NCI-H1694 (cell line): ENCODE measurements around the gene CCDC61.
A peak's percentile ranks its signal among the peaks of the same experiment; 100 is the strongest.

ENCODE experiments used
- DNase-seq: peaks from one replicate; lab custom pipeline; 2025; lab: John Stamatoyannopoulos, UW

Gene CCDC61

DNA sequence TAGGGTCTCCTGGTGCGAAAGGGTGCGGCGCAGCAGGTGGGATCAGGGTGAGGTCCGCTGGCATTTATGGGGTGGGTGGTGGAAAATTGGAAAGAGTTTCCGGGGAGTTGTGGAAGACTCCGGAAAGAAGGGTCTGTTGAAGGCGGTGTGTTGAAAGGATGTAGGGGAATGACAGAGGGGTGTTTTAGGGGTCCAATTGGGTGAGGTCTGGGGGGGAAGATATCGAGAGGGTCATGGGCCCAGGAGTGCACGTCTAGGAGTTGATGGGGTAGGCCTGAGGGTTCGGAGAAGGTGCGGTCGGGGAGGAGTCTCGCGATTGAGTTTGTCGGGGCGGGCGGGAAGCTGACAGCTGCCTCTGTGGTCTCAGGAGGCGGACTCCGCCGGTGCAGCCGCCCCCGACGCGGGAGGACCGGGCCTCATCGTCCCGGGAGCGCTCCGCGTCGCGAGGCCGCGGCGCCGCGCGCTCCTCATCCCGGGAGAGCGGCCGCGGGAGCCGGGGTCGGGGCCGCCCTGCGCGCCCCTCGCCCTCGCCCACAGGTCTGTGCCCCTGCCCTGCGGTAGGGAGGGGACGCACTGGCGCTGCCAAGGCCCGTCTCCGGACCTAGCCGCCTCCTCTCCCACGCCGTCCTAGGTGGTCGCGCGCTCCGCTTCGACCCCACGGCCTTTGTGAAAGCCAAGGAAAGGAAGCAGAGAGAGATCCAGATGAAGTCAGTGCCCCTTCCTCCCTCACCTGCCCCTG lies 20.6 kb downstream of the CCDC61 start:
- no peak for DNase-seq

DNA sequence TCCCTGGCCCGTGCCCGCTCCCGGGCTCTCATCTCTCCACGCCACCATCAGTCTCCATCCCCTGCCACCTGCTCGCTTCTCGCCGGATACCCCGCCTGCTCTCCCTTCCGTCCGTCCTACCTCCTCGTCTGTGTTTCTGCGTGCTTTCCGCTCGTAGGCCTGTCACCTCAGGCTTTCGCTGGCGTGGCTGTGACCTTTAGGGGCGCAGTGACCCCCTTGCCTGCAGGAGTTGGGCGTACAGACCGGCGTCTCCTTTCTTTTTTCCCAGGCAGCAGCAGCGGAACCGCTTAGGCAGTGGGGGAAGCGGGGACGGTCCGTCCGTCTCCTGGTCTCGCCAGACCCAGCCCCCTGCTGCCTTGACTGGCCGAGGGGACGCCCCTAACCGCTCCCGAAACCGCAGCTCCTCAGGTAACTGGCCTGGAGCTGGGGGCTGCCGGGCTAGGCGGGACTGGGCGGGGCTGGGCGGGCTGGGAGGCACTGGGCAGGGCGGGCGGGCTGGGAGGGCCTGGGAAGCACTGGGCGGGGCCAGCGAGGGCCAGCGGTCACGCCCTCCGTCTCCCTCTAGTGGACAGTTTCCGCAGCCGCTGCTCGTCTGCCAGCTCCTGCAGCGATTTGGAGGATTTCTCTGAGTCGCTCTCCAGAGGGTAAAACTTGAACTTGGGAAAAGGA lies 21.3 kb downstream of the CCDC61 start:
- DNase-seq, result peak; percentile 83

DNA sequence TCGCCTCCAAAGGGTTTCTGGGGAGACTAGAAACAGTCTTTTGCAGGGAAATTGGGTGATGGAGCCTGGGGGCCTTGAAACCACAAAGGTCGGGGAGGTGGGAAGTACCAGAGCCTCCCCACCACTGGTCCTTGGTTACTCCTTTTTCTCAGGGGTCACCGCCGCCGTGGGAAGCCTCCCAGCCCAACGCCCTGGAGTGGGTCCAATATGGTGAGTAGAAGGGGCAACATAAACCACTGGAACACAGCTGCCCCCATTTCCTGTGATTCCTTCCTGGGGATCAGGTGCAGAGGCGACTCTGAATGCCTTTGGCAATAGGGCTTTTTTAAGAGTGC lies 21.8 kb downstream of the CCDC61 start:
- no peak for DNase-seq

DNA sequence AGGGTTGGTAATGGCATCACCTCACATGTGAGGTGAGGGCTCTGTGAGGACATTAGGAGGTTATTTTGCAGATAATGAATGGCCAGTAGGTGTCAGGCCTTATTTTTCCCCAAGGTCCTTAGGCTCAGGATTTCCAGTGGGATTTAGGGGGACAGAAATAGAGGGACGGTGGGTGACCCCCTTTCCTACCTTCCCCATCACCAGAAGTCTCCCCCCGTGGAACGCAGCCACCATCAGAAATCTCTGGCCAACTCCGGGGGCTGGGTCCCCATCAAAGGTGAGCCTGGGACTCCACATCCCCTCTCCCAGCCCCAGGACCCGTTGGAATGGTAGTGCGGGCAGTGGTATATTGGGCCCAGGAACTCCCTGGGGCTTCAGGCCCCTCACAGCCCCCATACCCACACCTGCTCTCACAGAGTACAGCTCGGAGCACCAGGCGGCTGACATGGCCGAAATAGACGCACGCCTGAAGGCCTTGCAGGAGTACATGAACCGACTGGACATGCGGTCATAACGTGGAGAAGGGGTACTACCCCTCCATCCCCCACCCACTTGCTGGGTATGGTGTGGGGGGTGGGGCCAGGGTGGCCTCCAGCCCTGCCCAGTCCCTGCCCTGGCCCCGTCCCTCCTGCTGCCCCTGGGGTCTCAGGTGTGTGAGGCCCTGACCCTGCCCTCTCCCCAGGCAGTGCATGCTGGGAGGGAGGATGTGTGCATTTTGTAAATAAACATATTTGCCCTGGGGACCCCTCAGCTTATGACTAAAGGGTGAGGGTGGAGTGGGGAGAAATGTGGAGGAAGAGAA lies 22.8 kb downstream of the CCDC61 start:
- no peak for DNase-seq

DNA sequence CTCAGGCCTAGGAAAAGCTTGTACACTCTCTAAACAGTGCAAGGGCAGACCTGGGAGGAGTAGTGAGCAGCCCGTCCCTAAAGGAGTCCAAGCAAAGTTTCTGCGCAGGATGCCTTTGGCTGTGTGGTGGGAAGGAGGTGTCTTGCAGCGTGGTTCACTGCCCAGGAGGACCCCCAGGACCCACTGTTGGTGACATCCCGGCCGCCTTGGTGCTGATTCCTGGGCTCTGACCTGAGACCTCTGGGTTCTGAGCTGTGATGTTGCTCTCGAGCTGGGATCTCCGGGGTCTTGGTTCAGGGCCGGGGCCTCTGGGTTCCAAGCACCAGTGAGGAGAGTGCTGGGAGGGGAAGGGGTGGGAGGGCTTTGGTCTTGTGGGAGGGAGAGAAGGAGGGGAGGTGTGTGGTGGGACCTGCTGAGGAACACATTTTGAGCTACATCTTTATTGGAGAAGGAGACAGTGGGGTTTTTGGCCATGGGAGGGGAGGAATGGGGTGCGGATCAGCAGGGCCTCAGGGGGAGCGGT lies 23.5 kb downstream of the CCDC61 start:
- DNase-seq, result no peak

DNA sequence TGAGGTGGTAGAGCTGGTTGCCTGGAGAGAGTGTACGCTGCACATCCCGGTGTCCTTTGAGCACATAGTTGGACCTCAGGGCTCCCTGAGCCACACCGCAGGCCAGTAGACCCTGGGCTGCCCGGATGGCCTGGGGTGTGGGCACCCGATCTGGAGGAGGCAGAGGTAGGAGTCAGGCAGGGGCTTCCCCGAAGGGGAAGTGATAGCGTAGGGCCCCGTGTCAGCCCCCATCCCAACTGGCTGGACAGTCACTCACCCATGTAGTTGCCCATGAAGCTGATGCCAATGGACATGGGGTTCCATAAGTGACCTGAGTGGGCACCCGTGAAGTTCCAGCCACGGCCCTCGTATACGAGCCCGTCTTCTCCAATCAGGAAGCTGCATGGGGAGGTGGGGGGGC lies 24.0 kb downstream of the CCDC61 start:
- no peak for DNase-seq

DNA sequence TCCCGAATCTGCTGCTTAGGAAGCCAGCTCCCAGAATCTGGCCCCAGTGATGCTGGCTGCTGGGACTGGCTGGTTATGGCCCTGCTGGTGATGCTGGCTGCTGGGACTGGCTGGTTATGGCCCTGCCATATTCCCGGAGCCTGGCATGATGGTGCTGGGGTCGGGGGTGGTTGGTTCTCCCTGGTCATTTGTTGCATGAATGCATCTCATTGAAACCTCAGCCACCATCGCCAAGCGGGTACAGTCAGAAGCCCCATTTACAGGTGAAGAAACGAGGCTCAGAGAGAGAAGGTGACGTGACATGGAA lies 25.5 kb downstream of the CCDC61 start:
- DNase-seq, result no peak

DNA sequence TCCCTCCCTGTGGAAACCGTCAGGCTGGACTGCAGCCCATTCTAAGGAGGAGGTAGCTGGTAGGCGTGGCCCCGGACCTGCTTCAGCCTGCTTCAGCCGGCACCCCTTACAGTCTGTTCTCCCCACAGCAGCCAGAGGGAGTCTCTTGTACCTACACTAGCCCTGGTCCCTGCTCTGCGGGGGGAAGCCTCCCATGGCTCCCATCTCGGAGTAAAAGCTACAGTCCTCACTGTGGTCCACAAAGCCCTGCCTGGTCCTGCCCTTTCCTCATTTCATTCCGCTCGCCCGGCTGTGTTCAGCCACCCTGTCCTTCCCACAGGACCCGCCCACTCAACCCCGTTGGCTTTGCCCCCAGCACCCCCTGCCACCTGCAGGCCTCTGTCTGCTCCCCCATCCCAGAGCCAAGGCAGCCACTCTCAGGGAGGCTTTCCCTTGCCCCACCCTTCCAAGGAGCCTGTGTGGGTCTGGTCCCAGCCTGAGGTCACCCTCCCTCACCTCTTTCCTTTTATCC lies 26.3 kb downstream of the CCDC61 start:
- no peak for DNase-seq

DNA sequence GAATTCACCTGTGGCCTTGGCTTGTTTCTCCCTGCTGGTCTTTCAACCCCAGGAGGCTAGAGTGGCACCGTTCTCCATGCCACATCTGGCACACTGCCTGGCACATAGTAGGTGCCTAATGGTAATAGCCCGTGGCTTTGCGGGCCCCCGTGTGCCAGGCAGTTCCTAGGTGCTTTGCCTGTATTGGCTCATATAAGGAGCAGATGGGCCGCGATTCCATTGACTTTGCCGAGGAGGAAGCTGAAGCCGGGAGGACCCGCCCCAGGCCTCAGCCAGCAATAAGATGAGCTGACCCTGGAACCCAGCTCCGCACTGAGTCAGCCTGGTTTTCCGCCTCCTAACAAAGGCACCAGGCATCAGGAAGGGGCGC lies 26.8 kb downstream of the CCDC61 start:
- no peak for DNase-seq

DNA sequence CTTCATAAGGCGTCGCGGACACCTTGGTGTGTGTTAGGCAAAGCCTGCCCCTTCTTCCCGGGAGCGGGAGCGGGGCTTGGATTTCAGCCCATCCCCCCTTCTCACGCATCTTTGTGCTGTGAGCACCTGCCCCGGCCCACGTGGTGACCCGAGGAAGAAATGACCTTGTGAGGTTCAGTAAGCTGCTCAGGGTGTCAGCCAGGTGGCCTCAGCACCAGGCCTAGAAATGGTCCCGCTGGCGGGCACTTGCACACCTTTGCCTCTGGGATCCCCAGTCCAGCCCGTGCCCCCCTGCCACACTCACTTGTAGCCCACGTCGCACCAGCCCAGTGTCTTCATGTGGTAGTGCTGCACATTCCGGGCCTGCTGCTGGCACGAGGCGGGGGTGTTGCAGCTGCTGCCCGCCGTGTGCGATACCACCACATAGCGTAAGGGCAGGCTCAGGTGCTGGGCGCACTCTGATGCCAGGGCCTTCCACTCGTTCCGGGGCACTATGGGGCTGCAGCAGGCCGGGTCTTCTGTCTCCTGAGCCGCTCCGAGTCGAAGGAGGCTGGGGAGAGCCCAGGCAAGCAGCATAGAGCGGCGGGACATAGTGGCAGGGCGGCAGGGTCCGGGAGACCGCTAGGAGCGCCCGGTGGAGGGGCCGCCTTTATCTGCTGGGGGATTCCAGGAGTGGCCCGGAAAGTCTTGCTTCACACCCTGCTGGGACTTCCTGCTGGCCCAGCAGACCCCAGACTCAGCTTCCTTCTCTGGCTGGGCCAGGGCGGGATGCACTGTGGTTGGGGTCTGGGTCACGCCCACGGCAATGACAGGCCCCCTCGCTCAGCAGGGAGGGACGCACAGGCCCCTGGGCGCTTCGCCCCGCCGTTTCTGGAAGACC lies 27.4 kb downstream of the CCDC61 start, which contains the start of gene PGLYRP1:
Gene PGLYRP1, minus strand, starts transcription at position 623 of the 880 bp plus-strand sequence. Its CDS starts 32 bp downstream, at position 591.
- DNase-seq, result no peak

DNA sequence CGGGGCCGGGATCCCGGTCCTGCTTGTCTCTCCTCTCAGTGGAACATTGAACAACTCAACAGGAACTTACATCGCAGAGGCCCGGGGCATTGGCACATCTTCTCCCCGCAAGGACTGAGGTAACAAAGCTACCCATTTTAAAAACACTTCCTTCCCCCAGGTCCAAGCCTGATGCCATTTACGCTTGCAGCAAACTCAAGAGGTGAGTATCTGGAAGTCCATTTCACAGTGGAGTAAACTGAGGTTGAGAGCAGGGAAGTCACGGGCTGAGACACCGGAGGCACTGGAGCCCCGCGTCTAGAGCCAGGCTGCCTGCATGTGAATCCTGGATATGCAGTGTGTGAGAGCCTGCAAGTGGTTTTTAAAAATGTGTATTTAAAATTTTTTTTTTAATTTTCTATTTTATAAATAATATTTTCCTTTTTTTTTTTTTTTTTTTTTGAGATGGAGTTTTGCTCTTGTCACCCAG lies 28.1 kb downstream of the CCDC61 start:
- DNase-seq, result no peak

DNA sequence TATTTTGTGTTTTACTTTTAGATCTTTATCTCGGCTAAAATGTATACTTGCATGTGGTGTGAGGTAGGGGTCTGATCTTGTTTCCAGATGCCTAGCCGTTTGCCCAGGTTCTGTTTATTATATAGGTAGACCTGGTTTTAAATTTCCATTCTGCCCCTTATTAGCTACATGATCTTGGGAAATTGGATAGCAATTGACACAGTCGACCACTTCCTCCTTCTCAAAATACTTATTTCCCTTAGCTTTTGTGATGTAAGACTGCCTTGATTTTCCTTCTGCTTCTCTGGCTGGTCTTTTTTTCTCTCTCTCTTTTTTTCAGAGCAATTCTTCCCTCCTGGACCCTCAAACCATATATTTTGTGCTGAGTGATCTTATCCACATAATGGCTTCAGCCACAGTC lies 30.6 kb downstream of the CCDC61 start:
- no peak for DNase-seq

DNA sequence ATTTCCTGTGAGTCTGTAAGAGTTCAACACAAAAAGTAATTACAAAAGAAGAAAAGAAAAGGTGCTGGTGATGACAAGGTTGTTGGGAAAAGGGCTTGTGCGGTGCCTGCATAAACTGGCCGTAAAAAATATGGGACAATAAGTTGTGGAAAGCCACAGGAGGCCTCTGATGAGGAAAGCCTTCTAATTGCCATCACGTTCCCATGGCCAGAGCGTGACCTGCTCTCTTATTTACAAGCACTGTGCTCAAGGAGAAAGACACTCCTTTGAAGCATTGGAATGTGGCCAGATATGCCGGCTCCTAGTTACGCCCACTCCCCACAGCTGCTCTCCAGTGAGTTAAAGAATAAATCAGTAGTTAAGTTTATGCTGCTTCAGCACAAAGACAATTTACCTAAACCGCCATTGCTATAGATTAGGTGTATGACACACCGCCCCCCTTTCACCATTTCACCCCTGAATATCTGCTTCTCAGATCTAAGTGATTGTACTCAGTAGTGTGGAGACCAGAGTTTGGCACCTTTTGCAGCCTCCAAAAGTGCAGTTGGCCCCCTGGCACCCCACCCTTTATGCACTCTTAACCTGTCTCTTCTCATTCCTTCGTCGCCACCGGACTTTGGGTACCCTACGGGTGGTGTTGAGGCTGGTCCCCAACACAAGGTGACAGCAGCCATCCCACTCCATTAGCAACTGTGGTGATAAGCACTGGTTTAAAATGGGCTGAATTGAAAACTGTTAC lies 35.7 kb downstream of the CCDC61 start:
- DNase-seq, result no peak

DNA sequence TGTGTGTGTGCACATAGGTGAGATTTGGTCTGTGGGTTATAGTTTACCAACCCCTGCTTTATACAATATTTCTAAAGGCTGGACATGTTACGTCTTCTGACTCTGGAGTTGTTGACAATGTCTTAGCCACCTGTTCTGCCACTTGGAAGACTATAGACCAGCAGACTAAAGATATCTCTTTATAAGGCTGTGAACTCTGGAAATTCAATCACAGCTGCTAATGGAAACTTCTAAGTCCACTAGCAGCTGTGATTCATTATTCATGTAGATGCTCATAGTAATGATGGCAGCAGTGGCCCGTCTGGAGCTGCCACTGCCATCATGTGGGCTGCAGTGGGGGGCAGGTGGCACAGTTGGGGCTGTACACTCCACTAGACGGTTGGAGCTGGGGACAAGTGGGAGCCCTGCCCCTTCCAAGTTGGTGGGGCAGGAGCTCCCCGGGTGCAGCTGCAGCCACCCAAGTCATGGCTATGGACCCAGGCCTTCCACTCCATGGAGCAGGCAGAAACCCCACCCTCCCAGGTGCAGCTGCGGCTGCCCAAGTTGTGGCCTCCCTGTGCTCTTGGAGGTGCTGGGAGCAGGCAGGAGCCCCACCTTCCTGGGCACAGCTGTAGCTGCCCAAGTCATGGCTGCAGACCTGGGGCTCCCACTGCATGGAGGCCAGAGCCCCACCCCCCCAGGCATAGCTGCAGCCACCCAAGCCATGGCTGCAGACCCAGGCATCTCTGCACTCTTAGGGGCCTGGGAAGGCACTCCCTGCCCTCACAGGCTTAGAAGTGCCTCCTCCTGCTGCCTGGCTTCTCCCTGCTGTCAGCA lies 36.7 kb downstream of the CCDC61 start:
- no peak for DNase-seq

DNA sequence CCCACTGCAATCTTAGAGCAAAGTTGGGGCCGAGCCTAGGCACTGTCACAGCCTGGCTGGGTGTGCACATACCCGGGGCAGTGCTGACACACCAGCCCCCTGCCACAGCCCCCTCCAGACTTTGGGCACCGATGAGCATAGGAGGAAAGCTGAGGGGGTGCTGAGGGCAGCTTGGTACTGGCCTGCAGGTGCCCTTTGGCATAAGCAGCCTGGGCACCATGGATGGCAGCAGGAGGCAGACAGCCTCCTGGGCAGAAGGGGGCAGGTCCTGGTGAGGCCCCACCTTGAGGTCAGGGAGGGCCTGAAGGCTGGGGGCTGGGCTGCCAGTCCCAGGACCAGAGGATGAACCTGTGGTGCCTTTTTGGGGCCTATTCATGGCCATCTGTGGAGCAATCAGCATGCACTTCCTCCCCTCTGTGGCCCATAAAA lies 37.3 kb downstream of the CCDC61 start:
- DNase-seq, result no peak

DNA sequence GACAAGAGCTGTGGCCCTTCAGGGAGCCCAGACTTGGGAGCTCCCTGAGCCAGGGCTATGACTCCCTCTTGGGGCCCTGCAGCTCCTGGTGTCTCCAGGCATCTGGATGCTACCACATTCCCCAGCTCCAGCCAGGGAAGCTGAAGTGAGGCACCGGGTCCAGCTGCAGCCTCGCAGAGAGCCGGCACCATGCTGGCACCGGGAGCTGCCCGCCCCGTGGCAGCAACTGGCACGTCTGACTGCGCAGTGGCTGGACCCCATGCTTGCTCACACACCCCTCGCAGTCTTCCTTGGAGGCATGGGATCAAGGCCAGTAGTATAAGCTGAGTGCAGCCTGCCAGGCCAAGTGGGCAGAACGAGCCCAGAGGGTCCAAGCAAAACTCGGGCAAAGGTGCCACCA lies 38.1 kb downstream of the CCDC61 start:
- no peak for DNase-seq

DNA sequence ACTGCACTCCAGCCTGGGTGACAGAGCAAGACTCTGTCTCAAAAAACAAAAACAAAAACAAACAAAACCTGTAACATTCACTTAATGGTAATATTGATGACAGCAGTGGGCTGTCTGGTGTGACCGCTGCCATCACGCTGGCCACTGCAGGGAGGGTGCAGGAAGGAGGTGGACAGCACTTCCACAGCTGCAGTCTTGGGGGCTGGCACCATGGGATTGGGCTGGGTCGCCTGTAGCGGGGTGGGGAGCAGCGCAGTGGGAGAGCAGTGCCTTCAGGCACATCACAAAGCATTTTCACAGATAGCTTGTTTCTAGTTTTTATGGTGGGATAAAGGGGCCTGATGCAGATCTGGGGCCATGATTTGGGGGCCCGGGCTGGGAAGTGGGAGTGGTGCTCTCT lies 40.3 kb downstream of the CCDC61 start:
- no peak for DNase-seq

DNA sequence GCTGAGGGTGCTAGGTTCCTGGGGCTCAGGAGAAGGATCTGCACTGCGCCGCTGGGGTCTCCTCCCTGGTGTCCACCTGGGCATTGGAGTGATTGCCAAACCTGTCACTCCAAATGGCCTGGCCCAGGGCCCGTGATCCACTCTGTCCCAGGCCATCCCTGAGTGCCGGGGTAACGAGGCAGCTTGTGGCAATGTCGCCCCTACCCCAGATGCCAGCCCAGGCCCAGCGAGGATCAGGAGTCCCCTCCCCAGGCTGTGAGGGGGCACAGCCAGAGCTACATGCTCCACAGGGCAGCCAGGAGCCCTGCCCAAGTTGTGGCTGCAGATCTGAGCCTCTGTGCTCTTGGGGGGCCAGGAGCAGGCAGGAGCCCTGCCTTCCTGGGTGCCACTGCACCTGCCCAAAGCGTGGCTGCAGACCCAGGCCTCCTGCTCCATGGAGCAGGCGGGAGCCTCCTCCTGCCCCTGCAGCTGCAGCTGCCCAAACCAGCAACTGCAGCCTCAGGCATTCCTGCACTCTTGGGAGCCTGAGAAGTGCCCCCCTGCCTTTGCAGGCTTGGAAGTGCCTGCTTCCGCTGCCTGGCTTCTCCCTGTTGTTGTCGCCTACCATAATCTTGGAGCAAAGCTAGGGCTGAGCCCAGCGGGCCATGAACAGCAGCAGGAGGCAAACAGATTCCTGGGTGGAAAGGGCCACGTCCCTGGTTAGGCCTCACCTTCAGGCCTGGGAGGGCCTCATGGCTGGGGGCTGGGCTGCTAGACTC lies 40.9 kb downstream of the CCDC61 start:
- no peak for DNase-seq

DNA sequence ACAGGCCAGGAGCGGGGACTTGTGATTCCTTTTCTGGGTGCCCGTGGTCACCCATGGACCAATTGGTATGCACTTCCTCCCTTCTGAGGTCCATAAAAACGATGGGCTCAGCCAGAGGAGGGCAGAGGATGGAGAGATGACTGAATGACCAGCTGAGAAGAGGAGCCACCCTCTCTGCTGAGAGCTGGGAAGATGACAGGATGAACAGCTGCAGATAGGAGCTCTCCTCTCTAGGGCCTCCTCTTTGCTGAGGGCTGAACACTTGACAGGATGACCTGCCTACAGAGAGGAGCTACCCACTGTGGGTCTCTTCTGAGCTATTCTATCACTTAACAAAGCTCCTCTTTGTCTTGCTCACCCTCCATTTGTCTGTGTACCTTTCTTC lies 41.5 kb downstream of the CCDC61 start:
- DNase-seq, result no peak
